Stimulated activated CD8-positive, alpha-beta memory T cell treated with anti-CD3 and anti-CD28 coated beads, Interleukin-7, amount 100 ng/mL, for 24 hours (primary cell): ENCODE data around the gene PLPP4.

Experiments
- DNase-seq: peaks from one replicate; pipeline ENCODE4 v3.0.0-alpha.2; 2020; ENCODE audit warnings: low read depth

The PLPP4 gene

DNA sequence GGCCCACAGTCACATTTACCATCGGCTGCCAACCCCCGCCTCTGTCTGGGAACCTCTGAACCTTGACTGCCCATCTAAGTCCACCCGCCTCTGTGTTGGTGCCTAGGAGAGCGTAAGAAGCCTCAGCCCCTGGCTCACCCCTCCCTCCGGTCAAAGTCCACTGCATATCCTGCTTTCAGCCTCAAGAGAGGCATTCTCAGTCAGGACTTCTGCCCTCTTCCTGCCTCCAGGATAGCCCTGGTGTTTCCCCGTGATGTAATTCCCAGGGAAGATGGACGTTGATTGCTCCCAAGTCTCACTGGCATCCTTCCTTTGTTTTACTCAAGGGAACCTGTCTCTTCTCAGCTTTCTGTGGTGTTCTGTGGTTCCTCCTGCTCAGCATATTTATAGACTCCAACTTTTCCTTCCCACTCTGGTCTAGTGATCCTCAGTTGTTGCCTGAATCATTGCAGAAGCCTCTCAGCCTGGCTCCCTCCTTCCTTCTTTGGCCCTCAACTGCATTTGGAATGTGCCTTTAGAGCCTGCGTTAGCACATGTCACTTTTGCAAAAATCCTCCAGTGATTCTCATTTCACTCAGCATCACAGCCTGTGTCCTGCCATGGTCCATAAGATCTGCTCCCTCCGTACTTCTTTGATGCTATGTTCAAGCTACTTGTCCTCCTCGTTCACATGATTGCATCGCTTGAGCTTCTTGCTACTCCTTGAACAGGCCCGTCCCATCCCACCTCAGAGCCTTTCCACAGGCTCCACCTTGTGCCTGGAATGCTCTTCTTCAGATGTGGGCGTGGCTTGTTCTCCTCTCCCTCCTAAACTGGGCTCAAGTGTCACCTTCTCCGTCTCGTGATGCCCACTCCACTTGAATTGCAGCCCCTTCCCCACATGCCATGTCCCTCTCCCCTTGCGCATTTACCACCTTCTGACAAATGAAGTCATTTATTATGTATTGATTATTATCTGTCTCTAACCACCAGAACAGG is 124.2 kb downstream of the PLPP4 start:
- no peak for DNase-seq

DNA sequence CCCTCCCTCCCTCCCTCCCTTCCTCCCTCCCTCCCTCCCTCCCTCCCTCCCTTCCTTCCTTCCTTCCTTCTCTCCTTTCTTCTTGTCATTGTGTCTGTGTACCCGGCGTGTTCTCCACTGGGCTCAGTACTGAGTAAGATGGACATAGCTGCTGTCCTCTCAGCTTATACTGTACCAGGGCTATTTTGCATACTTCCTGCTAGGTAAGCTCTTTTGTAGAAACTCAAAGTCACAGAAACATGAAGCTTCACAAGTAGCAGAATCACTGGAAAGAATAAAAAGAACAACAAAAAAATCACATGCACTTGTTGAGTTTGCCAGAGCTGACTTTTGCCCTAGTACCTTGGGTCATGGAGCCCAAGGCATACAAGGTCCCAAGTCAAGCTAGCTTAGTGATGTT is 125.7 kb downstream of the PLPP4 start:
- no peak for DNase-seq

DNA sequence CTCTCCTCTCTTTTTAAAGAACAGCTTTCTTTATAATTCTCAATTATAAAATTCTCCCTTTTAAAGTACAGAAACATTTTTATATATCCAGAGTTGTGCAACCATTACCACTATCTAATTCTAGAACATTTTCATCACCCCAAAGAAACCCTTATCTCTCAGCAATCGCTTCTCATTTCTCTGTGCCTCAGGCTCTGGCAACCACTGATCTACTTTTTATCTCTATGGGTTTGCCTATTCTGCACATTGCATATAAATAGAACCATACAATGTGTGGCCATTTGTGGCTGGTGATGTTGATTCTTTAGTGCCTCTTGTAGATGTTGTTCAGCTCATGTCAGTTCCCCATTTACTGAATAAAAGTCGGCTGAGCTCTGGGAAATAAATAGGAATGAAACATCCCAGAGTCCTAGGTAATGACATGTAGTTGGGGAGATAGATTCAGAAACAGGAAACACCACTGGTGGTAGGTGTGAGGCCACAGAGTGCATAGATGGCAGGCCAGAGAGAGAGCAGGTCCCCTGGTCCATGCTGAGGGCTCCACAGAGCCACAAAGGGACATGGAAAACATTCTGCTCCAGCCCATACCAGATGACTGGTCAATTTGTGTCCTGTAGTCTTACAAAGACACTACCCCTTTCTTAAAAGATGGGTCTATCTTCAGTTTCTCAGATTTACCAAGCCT is 126.5 kb downstream of the PLPP4 start:
- DNase-seq, result no peak

DNA sequence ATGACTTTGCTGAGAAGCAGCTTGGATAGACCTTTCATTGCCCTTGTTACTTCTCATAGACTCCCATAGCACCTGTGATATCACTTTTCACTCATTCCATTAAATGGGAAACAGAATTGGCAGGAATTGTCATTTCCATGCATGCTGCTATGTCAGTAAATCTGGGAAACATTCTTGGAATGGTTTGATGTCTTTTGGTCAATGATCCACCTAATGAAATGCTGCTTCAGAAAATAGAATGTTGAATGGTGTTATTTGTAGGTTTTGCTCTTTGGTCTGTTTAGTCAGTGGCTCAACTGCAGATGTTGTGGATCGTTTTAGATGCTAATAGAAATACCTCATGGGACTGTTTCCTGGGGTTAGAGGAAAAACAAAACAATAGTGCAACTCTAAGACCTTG is 127.8 kb downstream of the PLPP4 start:
- no peak for DNase-seq

DNA sequence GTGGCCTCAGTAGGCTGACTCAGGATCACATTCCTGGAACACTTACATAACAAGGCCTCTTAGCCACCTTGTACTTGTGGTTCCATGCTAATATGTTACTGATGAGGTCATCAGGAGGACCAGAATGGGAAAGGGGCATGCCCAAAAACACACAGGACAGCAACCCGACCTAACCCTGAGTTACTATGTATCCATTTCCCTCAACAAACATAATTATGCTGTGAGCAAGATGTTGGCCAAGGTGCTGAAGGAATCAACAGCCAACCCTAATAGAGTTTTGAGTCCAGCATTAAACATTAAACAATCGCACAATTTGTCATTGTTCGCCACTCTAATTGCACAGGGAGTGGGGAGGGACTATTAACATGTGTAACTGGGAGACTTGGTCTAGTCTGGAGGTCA is 129.4 kb downstream of the PLPP4 start:
- DNase-seq, result no peak

DNA sequence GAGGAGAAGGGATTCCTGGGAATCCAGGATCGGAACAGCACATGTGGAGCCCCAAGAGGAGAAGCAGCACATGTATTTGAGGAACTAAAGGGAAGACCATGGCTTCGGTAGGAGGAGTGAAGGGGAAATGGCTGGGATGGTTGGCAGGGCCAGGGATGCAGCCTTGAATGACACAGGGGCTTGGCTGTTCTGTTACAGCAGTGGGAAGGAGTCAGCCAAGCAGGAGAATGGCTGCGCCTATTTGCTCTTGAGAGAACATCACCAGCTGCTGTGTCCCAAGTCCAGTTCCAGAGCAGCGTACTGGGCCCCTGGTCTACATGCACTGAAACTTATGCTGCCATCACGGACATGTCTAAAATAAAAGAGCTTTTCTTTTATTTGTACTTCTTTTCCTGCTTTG is 130.0 kb downstream of the PLPP4 start:
- no peak for DNase-seq

- DNase-seq, result no peak
Measured at GRCh38 chr10:120588311-120588710, 131.3 kb downstream of the PLPP4 start.

DNA sequence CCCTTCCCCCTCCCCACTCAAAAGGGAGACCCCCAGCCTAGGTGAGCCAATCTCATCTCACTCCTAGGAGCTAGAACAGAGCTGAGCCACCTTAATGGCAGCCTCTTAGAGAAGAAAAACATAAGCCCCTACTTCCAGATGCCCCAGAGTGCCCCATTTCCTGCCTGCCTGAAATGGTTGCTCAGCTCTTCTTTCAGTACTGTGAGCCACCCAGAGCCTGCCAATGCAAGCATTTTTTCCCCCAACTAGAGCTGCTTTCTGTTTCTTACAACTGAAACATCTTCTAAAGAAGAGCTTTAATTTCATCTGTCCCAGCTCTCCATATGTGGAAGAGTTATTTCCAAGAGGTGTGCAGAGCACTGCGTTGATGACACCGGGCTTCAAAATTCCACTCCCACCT is 136.7 kb downstream of the PLPP4 start:
- no peak for DNase-seq

DNA sequence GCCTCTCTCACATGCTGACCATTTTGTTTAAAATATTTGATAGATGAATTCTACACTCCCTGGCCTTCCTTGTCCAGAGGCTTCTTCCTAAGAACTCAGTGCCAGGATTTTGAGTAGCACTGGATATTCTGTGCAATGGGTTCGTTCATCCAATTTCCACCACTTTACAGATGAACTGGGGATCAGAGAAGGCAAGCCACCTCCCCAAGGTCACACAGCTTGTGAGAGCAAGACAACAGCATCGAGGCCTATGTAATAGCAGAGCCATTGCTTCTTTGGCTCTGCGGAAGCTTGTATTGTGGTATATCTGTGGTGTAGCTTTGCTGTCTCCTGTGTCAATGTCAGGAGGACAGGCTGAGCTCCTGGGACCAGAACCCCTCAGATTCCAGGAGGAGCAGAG is 140.9 kb downstream of the PLPP4 start:
- no peak for DNase-seq

GRCh38 chr10:120598386-120598785 is 141.4 kb downstream of the PLPP4 start:
- no peak for DNase-seq

GRCh38 chr10:120599200-120599724 is 142.2 kb downstream of the PLPP4 start:
- no peak for DNase-seq

GRCh38 chr10:120600871-120601649 is 144.0 kb downstream of the PLPP4 start:
- DNase-seq, result no peak

DNA sequence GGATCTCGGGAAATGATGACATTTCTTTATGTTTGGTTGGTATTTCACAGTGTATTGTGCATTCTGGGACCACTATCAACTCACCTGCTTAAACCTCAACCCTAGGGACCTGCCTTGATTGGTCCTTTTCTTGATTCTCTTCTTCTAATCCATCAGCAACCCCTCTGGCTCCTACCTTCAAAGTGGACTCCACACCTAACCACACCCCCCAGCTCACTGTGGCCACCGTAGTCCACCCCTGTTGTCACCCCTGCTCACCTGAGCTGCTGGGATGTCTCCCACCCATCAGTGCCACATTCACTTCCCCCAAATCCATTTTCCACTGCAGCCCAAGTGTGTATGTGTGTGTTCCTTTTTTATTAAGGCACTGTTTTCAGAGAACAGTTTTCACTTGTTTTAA is 145.0 kb downstream of the PLPP4 start:
- DNase-seq, result no peak

GRCh38 chr10:120605410-120605809 is 148.4 kb downstream of the PLPP4 start:
- no peak for DNase-seq

GRCh38 chr10:120606051-120606764 is 149.2 kb downstream of the PLPP4 start:
- DNase-seq, result no peak

GRCh38 chr10:120607016-120607709 is 150.1 kb downstream of the PLPP4 start:
- DNase-seq, result no peak

- no peak for DNase-seq
Measured at GRCh38 chr10:120607710-120608703, 151.0 kb downstream of the PLPP4 start.

DNA sequence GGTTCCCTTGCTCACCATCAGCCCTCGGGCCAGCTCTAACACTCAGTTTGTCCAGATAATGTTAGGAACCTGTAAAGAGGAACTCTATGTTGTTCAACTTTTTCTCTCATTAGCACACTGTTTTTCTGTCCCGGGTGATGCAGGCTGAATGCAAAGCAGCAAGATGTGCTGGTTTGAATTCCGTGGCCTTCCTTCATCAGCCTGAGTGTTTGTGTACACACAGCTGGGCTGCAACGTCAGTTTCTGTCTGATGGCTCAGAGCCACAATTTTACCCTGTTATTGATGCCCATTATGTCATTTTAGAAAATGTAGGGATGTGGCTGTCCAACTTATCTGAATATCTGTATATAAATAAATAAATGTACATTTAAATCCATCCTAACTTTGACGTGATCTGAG is 152.0 kb downstream of the PLPP4 start:
- DNase-seq, result no peak

DNA sequence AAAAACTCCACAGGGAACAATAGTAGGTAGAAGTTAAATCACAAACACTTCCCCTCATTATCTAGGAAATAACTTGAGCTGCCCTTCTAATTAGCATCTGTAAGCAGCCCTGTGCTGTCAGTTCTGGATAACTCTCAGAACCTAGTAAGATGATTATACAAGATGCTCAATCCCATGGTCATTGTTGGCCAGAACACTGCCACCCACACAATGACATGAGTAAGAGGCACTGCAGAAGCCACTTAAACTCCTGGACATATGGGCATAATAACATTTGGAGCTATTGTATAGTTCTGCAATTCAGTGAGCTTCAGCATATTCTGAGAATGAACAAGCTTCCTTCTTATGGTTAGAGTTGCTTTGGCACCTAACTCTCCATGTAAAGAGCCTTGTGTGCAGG is 153.8 kb downstream of the PLPP4 start:
- DNase-seq, result no peak

DNA sequence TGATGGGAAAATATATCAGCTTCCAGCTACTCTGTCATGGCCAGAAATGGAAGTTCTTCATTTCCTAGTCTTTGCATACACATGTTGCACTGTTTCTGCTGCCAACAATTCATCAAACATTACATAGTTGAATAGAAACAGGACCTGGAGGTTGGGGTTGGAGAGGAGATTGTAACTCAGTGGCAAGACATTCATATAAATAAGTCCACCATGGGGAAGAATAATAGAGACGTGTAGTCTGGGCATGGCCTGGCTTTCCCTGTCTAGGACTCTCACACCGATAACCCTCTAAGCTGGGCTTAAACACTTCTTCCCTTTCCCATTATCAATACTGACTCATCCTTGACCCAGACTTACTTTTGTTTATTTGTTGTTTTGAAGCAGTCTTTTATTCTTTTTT is 155.7 kb downstream of the PLPP4 start:
- DNase-seq, result no peak
